GM18499 (cell line): ENCODE data around the gene CDH8.

Experiments used
- ATAC-seq: cut with Tn5 transposase; IDR thresholded peaks from one replicate; pipeline ENCODE4 v1.9.1; 2021; ENCODE audit warnings: moderate number of reproducible peaks; ENCODE audit not compliant: insufficient read depth, unreplicated experiment

CDH8 gene, protein sequence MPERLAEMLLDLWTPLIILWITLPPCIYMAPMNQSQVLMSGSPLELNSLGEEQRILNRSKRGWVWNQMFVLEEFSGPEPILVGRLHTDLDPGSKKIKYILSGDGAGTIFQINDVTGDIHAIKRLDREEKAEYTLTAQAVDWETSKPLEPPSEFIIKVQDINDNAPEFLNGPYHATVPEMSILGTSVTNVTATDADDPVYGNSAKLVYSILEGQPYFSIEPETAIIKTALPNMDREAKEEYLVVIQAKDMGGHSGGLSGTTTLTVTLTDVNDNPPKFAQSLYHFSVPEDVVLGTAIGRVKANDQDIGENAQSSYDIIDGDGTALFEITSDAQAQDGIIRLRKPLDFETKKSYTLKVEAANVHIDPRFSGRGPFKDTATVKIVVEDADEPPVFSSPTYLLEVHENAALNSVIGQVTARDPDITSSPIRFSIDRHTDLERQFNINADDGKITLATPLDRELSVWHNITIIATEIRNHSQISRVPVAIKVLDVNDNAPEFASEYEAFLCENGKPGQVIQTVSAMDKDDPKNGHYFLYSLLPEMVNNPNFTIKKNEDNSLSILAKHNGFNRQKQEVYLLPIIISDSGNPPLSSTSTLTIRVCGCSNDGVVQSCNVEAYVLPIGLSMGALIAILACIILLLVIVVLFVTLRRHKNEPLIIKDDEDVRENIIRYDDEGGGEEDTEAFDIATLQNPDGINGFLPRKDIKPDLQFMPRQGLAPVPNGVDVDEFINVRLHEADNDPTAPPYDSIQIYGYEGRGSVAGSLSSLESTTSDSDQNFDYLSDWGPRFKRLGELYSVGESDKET

DNA sequence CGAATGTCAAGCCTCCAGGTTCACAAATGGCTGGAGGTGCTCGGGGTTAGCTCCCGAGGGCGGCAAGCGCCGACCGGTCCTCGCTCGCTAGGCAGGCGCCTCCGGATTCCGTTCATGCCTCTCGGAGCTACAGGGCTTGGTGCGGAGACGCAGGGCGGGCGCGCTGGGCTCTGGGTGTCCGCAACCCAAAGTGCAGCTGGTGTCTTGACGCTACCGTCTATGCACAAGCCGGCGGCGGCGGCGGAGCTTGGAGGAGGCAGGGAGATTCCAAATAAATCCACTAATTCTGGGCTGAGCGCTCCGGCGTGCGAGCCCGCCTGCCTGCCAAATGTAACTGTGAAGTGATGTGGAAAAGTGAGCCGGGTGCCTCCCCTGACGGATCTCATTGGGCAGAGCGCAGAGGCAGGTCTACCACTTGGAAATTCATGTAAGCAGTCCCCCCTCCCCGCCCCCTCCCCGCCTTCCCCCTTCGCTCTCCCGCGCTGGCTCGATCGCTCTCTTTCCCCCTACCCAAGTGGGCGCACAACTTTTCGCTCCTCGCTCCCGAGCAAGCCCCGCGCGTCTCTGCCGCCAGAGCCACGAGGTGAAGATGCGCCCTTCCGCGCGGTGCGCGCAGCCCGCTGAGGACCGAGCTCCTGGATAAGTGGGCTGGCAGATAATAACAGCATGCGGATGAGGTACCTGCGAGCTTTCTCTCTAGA lies at the start of gene CDH8:
Gene CDH8 (minus strand): TSS at position 338 of the 701 bp plus-strand sequence. CDS start 15,035 bp downstream, outside the sequence.
- ATAC-seq = no peak

DNA sequence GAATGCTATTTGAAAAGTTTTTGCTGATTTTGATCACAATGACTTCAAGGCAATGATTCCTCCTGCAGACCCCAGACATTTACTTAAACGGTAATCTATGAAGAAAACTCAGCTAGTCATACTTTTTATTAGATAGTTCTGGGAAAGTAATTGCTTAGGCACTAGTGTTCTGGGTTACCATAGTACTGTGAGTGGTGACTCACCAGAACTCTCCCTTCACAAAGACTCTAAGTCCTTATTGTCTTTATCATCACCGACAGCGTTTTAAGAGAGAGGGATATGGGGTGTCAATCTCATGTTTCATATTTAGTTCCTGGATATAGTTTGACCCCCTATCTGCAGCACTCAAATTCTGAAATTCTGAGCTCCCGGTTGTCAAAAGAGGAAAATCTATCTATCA lies 43.0 kb upstream of the CDH8 start:
- no peak for ATAC-seq

DNA sequence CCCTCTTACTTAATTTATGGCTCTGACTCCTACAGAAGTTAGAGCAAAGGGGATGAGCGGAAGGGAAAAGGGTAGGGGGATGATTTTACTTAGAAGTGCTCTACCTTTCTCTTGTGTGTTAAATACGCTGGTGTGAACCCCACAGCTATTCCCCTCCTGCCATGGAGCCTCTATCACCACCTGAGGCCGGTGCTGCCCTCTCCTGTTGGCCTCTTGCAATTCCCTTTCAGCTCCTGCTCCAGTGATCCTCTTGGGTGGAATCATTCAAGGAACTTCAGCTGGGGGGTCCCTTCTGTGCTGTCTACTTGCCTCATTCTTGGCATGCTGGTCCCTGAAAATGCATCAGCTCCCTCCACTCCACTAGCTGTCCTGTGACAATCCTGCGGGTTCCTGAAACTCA lies 41.8 kb upstream of the CDH8 start:
- ATAC-seq = no peak

DNA sequence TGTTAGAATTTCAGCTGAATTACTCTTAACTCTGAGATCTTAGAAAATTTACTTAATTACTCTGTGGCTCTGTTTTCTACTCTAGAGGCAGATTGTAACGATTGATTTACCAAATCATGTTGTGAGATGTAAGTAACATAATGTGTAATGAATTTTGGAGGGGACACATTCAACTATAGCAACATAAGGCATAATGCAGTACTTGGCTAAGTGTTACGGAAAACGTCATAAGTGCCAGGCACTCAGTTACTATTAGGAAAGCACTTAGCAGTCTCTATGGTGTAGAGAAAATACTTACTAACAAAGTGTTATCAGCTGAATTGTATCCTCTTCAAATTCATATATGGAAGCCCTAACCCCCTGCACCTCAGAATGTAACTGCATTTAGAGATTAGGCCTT lies 40.6 kb upstream of the CDH8 start:
- ATAC-seq = no peak

DNA sequence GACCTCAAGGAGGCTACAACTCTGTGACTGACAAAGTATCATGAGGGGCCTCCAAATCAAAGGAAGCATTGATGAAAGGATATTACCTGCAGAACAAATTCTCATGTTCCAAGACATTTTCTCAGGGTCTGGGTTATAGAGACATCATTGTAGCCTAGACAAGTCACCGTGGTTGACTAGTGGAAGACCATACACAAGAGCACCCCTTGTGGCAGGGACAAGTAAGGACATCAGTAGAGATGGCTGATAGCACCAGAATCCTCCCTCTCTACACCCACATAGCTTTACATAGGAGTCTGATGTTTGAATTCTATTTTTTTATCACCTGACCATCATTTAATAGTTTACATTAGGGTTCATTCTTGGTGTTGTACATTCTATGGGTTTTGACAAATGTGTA lies 32.5 kb upstream of the CDH8 start:
- no peak for ATAC-seq

DNA sequence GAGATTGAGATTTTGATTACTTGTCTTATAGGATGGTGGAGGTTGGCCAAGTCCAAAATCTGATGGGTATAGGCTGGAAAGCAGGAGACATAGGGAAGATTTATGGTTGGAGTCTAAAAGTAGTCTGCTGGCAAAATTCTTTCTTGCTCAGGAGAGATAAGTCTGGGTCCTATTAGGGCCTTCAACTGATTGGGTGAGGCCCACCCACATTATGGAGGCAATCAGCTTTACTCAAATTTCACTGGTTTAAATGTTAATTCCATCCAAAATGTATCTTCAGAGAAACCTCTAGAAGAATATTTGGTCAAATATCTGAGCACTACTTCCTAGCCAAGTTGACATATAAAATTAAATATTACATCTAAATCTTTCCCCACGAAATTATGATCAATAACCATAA lies 31.7 kb upstream of the CDH8 start:
- ATAC-seq = no peak

DNA sequence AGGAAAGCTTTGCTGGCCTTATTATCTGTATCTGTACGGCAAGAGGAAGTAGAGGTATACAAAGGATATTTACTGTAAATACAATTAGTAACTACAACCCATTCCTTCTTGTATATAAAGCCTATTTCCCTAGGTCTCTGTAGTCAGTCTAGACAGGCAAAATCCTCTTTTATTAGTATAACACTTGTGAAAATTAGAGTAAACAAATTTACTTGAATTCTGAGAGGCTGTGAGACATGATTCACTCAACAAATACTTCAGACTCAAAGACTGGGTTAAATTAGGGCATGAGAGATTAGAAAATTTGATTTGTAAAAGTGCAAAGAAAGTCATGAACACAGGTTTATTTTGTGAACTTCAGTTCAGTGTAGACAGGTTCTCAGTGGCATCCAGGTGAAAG lies 30.9 kb upstream of the CDH8 start:
- ATAC-seq = no peak

DNA sequence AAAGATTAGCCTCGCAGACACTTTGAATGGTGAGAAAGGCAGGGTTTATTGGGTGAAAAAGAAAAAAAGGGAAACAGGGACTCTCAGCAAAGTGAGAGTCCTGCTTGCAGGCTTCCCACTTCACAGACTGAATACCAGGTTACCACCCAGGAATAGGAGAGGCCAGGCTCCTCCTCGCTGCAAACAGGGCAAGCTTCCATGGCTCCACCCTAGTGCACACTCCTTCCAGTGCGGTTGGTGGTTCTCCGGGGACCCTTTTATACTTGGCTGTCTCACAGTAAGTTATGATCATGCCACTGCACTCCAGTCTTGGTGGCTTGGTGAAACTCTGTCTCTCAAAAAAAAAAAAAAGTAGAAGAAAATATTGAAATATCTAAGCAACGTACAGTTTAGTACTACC lies 30.5 kb upstream of the CDH8 start:
- no peak for ATAC-seq

DNA sequence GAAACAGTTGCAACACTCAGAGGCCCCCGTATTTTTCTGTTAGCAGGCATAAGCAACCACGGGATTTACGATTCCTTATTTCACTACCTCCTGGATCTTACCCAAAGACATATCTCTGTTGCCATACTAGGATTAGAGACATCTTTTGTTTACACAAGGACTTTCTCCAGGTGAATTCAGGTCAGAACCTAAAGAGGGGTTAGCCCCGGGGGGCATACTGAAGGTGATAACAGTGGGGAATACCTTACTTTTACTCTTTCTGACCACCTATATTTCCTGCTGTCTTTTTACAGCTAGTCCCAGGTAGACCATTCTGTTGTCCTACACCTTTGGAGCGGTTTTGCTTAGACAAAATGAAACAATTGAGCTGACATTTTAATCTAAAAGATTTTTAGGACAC lies 27.9 kb upstream of the CDH8 start:
- no peak for ATAC-seq

DNA sequence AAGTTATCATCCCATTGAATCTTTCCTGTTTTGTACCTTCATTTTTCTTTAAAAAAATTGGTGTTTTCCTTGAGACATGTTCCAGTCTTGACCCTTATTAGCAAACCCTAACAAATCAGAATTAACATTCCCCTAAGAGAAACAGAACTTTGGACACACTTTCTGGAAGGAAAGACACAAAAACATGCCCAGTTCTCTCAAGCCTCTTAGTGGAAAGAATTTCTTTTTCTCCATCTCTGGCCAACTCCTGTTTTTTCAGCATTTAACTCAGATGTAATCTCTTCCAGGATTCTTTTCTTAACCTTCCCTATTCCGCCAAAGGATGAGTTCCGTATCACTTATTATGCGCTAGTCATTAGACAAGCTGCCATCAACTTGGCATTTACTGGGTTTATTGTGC lies 23.9 kb upstream of the CDH8 start:
- ATAC-seq = no peak

DNA sequence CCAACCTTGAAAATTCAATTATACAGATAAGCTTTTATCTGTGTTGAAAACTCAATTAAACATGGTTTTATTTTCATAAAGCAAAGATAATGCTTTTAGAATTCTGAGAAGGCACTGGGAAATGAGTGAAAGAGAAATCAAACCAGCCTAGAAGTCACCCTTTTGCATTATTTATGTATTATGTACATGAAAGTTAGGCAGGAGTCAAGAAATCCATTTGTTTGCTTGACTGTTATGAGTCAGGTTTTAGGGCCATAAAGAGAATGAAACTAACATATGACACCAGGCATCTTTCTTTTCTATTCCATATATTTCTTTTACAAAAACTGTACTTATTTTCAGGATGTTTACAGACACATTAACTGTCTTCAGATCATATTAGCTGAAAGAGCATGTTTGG lies 23.3 kb upstream of the CDH8 start:
- no peak for ATAC-seq

DNA sequence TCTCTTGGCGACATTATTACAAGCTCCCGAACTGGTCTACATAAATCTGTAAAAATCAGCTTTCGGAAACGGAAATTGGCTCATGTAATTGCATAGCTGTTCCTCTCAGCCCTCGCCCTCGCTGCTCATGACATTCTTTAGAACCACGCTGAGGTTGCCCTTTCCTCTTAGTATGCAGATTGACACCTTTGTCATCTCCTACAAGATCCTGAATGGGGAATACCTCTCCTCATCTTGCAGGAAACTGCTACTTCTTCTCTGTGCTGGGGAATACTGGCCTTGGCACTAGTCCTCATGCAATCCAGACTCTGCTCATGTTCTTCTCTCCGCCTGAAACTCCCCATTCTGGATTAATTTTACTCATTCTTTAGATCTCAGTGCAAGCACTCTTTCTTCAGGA lies 22.2 kb upstream of the CDH8 start:
- ATAC-seq = no peak

DNA sequence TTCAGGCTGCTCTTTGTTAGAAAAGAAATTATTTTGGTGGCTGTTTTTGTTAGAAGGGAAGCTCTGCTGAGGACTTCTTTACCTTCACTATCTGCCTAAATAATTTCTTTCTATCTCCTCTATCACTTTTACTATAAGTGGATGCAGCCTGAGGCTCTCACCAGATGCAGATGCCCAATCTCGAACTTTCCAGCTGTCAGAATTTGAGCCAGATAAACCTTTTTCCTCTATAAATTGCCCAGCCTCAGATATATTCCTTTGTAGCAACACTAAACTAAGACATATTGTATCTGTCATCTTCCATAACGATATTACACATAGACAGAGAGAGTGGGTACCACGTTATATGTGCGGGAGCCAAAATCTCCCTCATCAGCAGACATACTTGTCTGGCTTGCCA lies 15.7 kb upstream of the CDH8 start:
- ATAC-seq = no peak

DNA sequence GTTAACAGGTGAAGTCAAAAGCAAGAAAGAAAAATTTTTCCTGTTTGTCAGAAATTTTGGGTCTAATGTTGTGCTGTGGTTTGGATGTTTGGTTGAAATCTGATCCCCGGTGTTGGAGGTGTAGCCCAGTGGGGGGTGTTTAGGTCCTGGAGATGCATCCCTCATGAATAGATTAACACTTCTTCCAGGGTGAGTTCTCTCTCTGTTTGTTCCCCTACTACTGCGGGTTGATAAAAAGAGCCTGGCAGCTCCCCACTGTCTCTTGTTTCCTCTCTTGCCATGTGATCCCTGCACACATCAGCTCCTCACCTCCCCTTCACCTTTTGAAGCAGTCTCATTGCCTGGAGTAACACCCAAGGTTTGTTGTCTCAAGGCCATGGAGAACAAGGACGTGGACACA lies 14.6 kb upstream of the CDH8 start:
- ATAC-seq = no peak

DNA sequence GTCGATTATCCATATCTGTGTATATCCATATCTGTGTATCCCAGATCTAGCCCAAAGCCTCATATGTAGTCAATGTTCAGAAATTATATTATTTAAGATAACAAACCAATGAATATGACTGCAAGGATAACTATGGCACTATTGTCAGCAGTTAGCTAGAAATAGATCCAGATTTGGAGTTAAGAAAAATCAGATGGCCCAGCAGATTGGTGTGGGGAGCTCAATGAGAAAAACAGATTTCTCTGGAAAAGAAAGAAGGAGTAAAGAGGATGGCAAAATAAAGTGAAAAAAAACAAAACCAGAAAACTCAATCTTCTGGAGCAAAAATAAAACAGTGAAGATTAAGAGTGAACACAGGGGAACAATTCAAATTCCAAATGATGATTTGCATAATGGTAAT lies 10.6 kb upstream of the CDH8 start:
- no peak for ATAC-seq

DNA sequence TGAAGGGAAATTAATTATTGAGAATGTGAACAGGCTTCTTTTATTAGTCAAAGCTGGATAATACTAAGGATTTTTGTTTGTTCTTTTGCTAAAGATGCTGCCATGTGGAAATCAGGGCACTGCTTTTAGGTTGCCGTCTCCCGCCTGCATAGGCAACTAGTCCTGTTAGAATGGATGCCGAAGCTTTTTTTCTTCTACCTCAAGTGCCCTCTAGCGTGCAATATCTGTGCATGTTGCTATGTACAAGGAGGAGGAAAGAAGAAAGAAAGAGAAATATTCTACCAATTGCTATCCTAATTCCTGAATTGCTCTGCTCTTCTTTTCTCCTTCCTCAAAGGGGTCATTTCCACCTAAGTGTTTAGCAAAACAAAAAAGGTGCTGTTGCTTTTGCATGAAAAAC lies 5.2 kb upstream of the CDH8 start:
- no peak for ATAC-seq

DNA sequence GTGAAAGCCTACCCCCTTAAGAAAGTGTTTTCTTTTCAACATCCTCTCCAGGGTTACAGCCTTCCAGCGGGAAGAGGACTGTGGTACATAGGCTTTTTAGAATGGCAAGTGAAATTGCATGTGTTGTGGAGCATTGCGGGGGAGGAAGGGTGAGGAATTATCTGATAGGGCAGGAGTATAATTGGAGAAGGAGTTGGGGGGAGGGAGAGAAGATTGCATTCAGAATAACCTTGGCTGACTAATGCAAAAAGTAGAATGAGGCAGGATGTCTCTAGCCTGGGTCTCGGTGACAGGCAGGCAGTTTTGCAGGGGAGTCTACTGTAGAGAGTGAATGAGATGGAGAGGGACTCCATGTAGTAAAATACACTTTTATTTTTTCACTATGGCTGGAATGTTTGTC lies 2.4 kb upstream of the CDH8 start:
- ATAC-seq = no peak

DNA sequence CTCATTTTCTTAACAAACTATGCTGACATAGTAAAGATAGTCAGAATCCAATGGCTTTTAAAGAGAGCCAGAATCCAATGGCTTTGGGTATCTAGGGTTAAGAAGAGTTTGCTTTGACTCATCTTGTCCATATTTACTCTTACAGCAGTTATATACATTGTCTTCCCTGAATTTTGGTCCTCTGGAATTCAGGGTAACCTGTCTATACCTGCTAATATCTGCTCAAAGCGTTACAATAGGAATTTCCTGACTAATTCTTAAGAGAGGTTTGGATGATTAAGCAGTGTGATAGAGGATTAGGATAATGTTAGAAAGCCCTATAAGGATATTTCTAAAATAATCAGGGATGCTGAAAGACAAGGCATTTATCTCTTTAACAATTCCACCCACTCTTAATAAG lies 2.0 kb upstream of the CDH8 start:
- ATAC-seq = no peak

DNA sequence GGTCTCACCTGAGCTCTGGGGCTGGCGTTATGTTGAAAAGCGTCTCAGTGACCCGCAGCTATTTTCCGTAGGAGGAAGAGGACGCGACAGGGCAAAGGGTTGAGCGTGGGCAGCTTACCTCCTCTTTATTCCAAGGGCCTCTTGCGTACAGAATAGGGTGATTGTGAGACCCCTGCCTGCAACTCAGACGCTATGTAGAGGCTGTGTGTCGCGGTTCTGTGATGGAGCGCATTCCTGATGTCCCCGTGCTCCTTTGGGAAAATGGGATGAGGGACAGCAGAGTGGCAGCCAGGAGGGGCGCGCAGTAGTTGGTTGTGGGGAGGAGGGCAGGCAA lies 531 bp upstream of the CDH8 start:
- no peak for ATAC-seq

DNA sequence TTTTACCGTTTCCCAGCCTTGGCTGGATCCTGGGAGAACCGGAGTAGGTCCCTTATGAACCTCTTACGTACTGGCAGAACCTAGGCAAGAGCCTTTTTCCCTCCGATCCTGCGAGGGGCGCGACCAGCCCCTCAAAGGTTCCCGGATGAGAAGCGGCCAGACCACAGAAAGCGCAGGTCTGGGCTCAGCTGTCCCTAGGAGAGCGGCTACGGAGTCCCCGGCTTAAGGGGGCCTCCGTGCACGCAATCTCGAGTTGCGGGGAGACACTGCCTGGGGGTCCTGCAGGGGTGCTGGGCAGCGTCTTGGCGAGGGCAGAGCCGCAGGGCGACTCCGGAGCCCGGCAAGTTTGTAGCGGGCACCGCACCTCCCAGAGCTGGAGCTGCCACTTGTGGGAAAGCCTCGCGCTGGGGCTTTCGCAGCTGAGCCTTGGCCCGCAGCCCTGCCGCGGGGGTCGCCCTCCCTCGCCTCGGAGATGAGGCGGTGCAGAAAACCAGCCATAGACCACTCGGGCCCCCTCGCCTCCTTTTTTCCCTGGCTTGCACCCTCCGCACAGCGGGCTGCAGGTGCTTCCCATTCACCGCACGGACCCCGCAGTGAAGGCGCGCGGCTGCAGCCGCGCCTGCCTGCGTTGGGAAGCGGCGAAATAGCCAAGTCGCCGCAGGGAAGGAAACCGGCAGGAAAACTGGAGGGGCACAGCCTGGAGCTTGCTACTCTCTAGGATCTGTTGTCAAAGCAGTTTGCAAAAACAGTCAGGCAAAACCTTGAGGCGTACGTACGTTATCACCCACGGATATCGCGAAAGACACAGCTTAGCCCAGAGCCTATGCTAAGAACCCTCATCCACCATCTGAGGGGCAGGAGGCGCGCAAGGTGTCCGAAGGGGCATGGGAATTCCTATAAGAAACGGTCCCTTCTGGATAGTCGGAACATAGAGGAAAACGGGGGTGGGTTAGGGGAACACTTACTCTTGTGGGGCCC lies 834 bp downstream of the CDH8 start:
- no peak for ATAC-seq
